ENCODE data around the gene SLC13A4.
"Not testable (repeated sequence)": the region's sequence is repeated elsewhere in the genome, so short reads cannot be mapped to it uniquely, and the experiment has no call there.

The SLC13A4 gene

DNA sequence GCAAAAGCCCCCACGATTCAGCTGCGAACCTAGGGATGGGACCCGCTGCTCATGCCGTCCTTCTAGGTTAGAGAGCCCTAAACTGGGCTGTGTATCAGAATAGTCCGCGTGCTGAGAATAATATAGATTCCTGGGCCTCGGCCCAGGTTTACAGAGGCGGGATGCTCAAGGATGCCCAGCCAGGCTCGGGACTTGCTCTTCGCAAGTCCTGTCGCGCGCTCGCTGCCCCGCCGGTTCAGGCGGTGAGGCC is 65.9 kb downstream of the SLC13A4 start:
- no peak for DNase-seq

GRCh38 chr7:135661311-135662122 is 66.5 kb downstream of the SLC13A4 start:
- DNase-seq: no peak

DNA sequence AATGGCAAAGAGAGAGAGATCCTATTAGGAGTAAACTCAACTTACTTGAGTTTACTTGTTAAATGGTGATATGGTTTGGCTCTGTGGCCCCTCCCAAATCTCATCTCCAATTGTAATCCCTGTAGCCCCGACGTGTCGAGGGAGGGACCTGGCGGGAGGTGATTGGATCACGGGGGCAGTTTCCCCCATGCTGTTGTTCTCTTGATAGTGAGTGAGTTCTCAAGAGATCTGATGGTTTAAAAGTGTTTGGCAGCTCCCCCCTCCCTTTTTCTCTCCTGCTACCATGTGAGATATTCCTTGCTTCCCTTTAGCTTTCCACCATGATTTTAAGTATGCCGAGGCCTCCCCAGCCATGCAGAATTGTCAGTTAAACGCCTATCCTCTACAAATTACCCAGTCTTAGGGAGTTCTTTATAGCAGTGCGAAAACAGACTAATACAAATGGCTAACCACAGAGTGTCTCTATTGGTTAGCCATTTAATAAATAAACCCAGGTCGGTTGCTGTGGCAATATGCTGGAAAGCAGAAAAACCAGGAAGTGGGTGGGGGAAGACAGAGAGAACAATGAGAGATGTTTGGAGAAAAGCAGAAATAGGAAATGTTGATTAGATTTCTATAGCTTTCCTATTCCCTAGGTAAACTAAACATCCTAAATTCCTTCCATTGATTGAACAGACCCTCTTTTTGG is 68.7 kb downstream of the SLC13A4 start:
- no peak for DNase-seq

GRCh38 chr7:135658564-135658963 is 69.4 kb downstream of the SLC13A4 start:
- DNase-seq: no peak

- DNase-seq: no peak
These were observed 74.5 kb downstream of the SLC13A4 start for GRCh38 chr7:135653340-135654080.

- DNase-seq: peak; percentile 85
These were observed 77.0 kb downstream of the SLC13A4 start for GRCh38 chr7:135650831-135651573.

DNA sequence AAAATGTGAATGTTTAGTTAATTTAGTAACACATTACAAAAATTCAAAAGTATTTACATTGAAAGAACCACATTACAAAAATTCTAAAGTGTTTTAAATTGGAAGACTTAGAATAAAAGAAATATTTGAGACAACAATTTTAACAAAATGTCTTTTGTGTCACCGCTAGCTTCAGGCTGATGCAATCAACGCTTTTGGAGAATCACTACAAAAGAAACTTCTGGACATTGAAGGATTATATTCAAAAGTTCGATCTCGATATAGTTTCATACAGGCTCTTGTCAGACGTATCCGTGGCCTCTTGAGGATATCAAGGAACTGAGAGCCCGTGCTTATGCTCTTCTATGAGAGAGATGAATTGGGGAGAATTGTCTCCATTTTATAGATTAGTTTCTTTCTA is 79.8 kb downstream of the SLC13A4 start:
- no peak for DNase-seq

GRCh38 chr7:135647755-135648154 is 80.2 kb downstream of the SLC13A4 start:
- no peak for DNase-seq

- peak; percentile 45 for DNase-seq
These were observed 82.6 kb downstream of the SLC13A4 start for GRCh38 chr7:135645296-135645904.

DNA sequence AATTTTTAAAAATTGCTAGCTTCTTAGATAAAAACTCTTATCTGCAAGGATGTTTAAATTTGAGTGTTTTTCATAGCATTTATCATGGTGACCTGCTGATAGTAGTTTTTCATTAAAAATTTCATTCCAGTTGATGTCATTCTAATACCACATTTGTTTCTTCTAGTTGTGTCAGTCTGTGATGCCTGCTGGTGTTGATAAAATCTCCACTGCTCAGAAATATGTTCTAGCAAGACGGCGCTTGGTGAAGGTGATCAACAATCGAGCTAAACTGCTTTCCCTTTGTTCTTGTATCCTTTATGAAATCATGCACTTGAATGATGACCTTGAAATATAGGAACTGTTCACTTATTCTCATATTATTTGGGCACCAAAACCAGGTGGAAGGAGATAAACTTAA is 83.3 kb downstream of the SLC13A4 start:
- DNase-seq: no peak

- DNase-seq: no peak
These were observed 83.8 kb downstream of the SLC13A4 start for GRCh38 chr7:135644154-135644553.

DNA sequence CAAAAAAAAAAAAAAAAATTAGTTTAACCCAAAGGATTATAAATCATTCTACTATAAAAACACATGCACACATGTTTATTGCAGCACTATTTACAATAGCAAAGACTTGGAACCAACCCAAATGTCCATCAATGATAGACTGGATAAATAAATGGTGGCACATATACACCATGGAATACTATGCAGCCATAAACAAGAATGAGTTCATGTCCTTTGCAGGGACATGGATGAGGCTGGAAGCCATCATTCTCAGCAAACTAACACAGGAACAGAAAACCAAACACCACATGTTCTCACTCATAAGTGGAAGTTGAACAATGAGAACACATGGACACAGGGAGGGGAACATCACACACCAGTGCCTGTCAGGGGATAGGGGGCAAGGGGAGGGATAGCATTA is 88.3 kb downstream of the SLC13A4 start:
- not testable (repeated sequence) for DNase-seq

- no peak for DNase-seq
These were observed 93.7 kb downstream of the SLC13A4 start for GRCh38 chr7:135634191-135634878.

All from fibroblast of skin of scalp (primary cell).